CD4-positive, alpha-beta T cell treated with Interleukin-2 at 100 ng/mL for 4 hours (primary cell): ENCODE data around the gene TMEM184B.

Experiments used
- DNase-seq: peaks from one replicate; pipeline ENCODE4 v3.0.0-alpha.2; 2020; ENCODE audit warnings: low spot score

The TMEM184B gene

GRCh38 chr22:38226853-38227649 lies 45.8 kb downstream of the TMEM184B start:
- DNase-seq, result no peak

- DNase-seq, result no peak
Observed at GRCh38 chr22:38223289-38223960, 49.4 kb downstream of the TMEM184B start.

- no peak for DNase-seq
Observed at GRCh38 chr22:38222797-38223119, 50.1 kb downstream of the TMEM184B start.

GRCh38 chr22:38221908-38222796 lies 50.7 kb downstream of the TMEM184B start:
- no peak for DNase-seq

GRCh38 chr22:38221407-38221806 lies 51.4 kb downstream of the TMEM184B start:
- DNase-seq, result no peak

GRCh38 chr22:38220653-38221386 lies 52.0 kb downstream of the TMEM184B start:
- no peak for DNase-seq

- DNase-seq, result no peak
Observed at GRCh38 chr22:38220163-38220562, 52.6 kb downstream of the TMEM184B start.

- DNase-seq, result no peak
Observed at GRCh38 chr22:38219632-38220031, 53.2 kb downstream of the TMEM184B start.

GRCh38 chr22:38218661-38219622 lies 53.9 kb downstream of the TMEM184B start:
- DNase-seq, result peak; percentile 27

- no peak for DNase-seq
Observed at GRCh38 chr22:38215156-38216038, 57.4 kb downstream of the TMEM184B start.

GRCh38 chr22:38214302-38215056 lies 58.3 kb downstream of the TMEM184B start:
- DNase-seq, result peak; percentile 86

GRCh38 chr22:38213990-38214301 lies 58.9 kb downstream of the TMEM184B start:
- no peak for DNase-seq

- DNase-seq, result no peak
Observed at GRCh38 chr22:38213319-38213989, 59.4 kb downstream of the TMEM184B start.

- no peak for DNase-seq
Observed at GRCh38 chr22:38212442-38212841, 60.4 kb downstream of the TMEM184B start.

- no peak for DNase-seq
Observed at GRCh38 chr22:38211556-38211955, 61.3 kb downstream of the TMEM184B start.

- no peak for DNase-seq
Observed at GRCh38 chr22:38208551-38208968, 64.2 kb downstream of the TMEM184B start.

- DNase-seq, result no peak
Observed at GRCh38 chr22:38207898-38208432, 64.8 kb downstream of the TMEM184B start.
